T-helper 1 cell (primary cell): ENCODE results near the gene CHRNE.
"Not testable (repeated sequence)": the region's sequence is repeated elsewhere in the genome, so short reads cannot be mapped to it uniquely, and the experiment has no call there.

Experiments
- DNase-seq, 5 donors: peaks; one replicate each; pipeline ENCODE4 v3.0.0-alpha.2; 2012 to 2020

Gene CHRNE

DNA sequence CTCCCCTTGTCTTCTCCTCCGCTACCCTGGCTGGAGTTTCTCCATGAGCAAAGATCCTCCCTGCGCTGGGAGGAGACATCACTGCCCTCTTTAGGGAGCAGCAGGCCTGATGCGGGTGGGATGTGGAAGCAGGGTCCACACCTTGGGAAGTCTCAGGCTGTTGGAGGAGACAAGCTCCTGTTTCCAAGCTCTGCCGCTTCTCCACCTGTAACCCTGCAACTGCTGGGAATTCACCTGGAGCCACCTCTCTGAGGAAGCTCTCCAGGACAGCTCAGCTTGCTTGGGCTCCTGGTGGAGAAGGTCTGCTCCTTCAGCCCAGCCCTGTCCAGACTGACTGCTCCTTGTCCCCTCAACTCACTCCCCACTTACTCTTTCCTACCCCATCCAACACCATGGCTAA, 18.4 kb downstream of the CHRNE start:
- DNase-seq: no peak

DNA sequence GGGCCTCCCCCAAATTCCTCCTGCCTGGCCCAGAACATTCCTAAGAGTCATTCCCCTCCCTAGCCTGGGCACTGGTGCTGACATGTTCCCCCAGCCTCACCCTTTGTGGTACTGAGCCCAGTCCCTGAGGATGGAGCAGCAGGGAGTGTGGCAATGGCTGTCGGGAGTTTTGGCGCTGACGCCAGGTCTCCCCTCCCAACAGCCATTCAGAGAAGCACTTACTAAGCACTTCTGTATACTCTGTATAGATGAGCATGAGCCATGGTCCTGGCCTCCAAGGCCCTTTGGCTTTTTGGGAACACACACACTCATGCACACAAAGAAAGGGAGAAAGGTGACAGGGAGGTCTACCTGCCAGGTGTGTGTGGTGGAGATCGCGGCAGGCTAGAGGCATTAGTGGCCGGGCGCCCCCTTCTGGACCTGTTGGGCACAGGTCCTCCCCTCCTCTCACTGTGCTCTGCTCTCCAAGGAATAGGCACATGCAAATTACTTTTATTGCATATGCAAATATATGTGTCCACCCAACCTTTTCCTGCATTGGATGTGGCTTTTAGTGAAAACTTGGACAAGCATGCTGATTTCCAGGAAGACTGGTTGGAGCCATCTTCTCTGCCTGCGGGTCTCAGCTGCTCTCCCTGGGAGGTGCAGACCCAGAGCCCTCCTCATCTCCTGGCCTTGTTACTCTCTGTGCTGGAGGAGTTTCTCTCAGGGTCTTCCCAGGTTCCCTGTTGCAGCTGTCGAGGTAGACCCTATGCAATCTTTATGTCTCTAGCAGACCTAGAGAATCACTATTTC, 20.9 kb downstream of the CHRNE start:
- peak in 4 of 5 donors; percentile 48 to 59 (median 56) for DNase-seq

DNA sequence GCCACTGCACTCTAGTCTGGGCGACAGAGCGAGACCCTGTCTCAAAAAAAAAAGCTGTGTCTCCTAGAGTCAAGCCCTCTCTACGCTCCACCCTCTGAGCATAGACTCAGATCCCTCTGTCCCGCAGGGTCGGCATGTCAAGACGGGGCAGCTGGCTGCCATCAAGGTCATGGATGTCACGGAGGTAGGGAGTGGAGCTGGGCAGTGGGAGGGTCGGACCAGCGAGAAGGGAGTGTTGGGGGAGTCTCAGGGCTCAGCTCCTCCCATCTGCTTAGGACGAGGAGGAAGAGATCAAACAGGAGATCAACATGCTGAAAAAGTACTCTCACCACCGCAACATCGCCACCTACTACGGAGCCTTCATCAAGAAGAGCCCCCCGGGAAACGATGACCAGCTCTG, 22.0 kb downstream of the CHRNE start:
- DNase-seq: no peak

DNA sequence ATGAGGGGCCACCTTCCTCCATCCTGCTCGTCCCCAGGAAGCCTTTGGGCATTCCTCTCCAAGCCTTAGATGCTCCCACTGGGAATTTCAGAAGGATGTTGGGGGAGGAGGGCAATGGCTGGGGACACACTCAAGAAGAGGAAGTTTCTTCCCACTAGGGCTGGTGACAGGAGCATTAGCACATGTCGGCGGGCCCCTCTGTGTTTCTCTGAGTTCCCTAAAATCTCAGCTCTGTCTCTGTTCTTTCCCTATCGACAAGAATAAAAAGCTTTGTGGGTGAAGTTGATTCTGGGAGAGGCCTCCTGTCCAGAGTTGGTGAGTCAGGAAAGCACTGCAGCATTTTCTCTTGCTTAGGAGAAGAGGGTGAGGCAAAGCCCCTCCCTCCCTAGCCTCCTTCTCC, 23.3 kb downstream of the CHRNE start:
- DNase-seq: no peak

DNA sequence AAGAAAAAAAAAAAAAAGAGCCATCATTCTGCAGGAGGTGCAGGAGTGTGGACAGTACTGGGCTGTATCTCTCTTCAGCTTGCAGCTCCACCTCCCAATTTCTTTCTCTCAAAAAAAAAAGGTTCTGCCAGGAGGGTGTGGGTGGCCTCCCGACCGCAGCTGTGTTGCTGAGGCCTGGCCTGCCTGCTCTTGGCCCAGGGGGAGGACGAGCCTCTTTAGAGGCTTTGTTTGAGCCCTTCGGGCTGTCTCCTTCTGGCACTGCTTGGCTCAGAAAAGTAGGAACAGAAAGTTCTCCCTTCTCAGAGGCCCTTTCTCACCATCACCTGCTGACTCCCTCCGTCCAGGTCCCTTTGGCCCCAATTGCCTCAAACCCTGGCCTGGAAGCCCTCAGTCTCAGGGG, 25.8 kb downstream of the CHRNE start:
- no peak for DNase-seq

DNA sequence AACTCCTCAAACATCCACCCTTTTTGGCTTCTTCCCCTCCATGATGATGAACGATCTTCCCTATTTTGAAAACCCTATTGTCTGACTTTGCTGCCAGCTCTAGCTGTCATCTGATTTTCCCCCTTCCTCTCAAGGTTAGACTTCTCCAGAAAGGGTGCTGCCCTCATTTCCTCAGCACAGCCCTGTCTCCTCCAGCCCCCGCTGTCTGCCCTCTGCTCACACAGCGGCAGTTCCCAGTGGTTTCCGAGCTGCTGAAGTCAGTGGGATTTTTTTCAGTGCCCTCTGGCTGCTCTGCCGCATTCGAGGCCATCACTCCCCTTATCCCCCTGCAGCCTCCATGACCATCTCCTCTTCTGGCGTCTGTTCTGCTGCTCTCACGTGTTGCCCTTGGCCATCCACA, 30.1 kb downstream of the CHRNE start:
- DNase-seq: no peak

DNA sequence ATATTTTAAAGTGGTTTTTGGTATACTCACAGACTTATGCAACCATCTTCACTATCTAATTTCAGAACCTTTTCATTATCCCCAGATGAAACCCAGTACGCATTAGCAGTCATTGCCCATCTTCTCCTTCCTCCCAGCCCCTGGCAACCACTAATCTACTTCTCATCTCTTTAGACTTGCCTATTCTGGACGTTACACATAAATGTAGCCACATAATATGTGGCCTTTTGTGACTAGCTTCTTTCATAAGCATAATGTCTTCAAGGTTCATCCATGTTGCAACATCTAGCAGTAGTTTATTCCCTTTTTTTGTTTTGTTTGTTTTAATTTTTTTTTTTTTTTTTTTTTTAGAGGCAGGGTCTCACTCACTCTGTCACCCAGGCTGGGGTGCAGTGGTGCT, 32.0 kb downstream of the CHRNE start:
- DNase-seq: no peak

DNA sequence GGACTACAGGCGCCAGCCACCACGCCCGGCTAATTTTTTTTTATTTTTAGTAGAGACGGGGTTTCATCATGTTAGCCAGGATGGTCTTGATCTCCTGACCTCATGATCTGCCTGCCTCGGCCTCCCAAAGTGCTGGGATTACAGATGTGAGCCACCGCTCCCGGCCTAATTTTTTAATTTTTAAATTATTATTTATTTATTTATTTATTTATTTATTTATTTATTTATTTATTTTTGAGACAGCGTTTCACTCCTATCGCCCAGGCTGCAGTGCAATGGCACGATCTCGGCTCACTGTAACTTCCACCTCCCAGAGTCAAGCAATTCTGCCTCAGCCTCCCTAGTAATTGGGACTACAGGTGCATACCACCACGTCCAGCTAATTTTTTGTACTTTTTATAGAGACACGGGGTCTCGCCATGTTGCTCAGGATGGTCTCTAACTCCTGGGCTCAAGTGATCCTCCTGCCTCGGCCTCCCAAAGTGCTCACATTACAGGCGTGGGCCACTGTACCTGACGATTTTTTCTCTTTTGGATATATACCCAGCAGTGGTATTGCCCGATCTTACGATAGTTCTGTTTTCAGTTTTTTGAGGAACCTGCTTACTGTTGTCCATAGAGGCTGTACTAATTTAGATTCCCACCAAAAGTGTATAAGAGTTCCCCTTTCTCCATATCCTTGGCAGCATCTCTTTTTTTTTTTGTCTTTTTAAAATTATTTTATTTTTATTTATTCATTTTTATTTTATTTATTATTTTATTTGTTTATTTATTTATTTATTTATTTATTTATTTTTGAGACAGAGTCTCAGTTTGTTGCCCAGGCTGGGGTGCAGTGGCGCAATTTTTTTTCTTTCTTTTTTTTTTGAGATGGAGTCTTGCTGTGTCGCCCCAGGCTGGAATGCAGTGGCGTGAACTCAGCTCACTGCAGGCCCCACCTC, 33.6 kb downstream of the CHRNE start:
- not testable (repeated sequence) for DNase-seq

DNA sequence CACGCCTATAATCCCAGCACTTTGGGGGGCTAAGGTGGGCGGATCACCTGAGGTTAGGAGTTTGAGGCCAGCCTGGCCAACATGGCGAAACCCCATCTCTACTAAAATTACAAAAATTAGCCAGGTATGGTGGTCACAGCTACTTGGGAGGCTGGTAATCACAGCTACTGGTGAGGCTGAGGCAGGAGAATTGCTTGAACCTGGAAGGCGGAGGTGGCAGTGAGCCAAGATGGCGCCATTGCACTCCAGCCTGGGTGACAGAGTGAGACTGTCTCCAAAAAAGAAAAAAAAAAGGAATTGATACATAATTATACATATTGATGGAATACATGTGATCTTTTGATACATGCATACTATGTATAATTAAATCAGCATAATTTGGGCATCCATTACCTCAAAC, 35.4 kb downstream of the CHRNE start:
- not testable (repeated sequence) for DNase-seq

DNA sequence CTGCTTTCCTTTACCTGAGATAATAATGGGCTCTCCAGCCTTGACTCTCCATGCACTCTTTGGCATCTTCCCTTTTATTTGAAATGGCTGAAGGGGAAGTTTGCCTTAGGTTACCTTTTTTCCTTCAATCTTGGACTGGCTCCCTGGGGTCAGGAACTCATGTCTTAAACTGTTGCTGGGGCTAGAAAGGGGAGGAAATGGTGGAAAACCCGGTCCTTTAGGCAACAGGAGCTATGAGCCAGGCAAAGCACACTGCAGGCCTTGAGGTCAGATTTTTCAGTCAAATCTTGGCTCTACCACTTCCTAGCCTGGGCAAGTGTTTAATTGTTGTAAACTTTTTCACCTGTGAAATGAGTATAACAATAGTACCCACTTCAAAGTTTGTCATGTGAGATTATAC, 39.6 kb downstream of the CHRNE start:
- no peak for DNase-seq

DNA sequence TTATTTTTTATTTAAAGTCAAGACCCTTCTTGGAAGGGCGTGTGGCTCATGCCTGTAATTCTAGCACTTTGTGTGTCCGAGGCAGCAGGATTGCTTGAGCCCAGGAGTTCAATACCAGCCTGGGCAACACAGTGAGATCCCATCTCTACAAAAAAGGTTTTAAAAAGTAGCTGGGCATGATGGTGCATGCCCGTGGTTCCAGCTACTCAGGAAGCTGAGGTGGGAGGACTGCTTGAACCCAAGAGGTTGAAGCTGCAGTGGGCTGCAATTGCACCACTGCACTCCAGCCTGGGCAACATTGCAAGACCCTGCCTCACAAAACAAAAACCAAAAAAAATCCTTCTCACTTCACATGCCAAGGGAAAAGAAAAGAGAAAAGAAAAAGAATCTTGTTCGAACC, 40.2 kb downstream of the CHRNE start:
- DNase-seq: no peak

DNA sequence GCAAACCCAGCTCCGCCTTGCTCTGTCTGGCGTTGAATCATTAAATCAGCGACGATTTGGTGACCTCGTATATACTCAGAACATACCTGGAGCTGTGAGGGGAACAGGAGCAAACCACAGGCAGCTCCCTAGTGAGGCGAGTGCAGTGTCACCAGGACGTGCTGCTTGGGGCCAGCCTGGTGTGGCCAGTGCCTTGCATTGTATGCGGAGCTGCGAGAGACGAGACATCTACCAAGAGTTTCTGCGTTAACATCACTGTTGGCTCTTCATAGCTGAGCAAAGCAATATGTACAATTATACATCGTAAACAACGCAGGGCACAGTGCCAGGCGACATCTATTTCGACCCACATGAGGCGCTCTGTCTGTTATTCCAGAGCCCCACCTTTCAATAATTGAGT, 41.8 kb downstream of the CHRNE start:
- DNase-seq: no peak

DNA sequence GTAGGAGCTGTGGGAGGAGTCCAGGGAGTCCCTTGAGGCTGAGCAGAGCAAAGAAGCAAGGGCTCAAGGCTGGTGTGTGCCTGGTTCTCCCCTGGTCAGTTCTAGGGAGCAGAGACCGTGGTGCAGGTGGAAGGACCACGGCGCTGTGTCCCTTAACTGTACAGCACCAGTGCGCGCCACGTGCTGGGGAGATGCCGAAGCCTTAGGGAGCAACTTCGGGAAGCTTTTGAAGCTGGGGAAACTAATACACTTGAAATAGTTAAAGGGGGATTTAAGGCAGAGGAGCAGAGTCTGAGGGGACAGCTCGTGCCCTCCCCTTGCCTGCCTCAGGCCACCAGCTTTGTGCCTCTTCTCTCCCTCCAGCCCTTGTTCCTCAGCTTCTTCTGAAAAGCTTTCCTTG, 42.2 kb downstream of the CHRNE start:
- DNase-seq: no peak

DNA sequence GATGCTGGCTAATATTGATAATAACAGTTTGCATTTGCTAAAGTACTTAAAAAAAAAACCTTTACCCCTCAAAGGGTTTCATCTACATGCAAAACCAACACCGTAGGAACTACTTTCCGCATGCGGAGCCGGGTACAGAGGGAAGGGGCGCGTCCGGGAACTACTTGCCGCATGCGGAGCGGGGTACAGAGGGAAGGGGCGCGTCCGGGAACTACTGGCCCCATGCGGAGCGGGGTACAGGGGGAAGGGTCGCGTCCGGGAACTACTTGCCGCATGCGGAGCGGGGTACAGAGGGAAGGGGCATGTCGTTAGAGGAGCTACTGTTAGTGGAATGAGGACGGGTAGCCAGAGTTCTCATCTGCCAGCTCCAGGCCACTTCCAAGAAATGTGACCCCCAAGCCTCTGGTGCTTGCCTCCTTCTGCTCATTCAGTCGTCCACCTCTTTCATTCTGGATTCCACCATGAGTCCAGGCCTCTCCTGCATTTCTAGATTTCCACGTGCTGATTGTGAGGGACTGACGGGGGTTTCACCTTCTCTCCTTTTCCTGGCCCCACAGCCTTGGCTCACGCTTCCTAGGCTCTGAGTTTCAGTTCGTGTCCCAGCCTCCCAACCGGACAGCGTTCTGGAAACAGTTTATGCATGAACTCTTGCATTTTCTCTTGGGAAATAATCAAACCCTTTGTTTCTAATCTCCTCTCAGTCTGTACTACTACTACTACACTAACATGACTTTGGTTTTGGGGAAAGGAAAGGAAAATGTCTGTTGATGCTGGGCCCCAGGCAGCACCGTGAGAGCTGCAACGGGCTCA, 42.9 kb downstream of the CHRNE start:
- no peak for DNase-seq

DNA sequence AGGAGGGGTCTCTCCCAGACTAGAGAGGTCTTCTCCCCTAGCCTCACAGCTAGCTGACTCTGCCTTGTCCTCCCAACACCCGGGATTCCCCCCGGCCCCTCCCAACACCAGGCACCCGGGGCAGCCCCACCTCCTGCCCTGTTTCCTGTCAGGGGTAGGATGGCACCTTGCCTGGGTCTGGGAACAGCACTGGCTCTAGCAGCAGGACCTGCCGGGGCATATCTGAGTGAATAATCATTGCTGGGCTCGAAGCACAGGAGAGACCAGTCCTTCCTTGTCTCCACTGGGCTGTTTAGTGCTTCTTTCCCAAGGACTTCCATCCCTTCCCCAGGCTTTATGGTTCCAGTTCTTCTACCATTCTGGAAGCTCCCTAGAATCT, 44.0 kb downstream of the CHRNE start:
- DNase-seq: no peak

DNA sequence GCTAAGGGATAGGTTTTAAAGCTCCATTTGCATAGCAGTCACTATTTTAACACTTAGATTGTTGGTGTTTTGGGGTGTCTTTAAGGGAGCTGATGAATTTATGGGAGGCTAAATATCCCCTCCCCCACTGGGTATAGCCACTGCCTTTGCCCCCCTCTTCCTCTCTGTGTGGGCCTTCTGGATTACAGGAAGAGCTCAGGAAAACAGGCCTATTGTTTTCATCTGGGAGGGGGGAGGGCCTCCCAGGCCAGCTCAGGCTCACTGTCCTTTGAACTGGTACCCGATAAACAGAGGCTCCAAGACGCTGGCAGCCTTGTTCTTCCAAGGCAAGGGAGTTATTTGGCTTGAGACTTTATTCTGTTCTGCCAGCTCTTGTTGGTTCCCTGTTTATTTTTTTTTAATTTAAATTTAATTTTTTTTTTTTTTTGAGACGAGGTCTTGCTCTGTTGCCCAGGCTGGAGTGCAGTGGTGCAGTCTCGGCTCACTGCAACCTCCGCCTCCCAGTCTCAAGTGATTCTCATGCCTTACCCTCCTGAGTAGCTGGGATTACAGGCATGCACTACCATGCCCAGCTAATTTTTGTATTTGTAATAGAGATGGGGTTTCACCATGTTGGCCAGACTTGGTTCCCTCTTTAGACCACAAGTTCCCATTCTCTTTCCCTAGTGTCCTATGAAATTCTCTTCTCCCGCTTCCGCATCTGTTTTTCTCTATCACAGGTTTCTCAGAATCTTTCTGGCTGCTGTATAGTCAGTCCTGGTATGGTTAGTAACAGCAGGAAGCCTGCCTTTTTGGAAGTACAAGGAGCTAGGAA, 44.6 kb downstream of the CHRNE start:
- no peak for DNase-seq

DNA sequence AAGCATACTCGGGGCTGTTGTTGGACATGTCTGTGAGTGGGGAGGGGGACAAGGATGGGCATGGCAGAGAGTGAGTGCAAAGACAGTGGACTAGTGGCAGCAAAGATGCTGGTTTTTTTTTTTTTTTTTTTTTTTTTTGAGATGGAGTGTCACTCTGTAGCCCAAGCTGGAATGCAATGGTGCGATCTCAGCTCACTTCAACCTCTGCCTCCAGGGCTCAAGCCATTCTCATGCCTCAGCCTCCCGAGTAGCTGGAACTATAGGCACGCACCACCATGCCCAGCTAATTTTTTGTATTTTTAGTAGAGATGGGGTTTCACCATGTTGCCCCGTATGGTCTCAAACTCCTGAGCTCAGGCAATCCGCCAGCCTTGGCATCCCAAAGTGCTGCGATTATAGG, 45.6 kb downstream of the CHRNE start:
- not testable (repeated sequence) for DNase-seq

DNA sequence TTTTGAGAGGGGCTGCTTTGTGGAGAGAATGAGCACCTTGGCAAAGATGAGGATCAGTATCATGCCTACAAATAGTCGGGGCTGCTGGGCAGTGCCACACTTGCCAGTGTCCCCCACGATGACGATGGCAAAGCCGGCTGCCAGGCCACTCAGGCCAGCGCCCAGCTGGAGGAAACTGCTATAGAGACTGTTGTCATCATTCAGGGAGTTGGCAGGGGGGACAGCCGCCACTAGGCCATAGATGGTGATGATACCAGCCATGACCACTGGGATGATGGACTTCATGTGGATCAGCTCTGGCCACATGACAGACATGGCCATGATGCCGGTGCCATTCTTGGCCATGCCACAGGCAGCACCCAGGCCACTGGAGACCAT, 46.0 kb downstream of the CHRNE start:
- DNase-seq: no peak

DNA sequence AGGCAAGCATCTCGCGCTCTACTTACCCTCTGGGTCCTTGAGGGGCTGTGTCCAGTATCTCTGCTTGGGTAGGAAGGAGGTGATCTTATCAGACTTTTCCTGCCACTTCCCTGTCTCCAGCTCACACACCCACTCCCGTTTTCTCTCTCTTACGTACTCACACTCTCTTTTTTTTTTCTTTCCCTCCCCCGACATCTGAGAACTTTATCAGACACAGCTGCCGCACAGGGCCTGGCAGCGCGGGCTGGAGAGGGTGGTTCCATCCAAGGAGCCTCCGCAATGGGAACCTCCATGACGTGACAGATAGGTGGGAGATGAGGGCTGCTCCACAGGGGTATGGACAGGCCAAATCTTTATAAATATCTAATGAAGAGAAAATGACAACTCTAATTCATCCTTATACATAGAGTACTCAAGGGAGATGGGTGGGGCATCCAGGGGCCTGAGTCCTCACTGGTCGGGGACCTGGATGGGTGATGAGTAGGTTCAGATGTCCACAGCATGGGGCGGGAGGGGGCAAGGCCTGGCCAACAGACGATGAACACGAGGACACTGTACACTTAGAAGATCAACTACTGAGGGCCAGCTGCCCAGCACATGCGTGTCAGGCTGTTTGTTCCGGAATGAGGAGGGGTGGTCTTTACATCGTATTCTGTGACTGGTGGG, 46.5 kb downstream of the CHRNE start:
- no peak for DNase-seq

DNA sequence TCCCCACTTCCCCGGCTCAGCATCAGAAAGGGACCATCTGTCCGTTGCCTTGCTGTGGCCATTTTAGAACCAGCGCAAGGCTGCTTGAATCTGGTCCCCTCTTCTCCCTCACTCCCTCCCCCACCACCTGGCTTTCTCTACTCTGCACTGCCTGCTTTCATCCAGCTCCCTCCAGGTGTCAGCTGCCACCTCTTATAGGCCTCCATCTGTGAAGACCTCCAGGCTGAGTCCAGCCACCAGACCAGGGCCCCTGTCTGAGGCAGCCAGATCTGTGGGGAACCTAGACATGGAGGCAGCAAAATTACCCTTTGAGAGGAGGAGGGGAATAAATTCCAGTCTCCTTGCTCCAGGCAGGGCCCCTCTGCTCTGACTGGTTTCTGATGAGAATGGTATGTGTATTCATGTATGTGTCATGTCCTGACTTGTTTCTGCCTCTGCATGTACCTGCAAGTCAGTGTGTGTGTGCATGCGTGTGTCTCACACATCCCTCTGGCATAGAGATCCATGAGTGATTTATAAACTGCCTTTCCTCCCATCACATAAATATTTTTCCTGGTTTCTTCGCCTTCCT, 48.7 kb downstream of the CHRNE start:
- DNase-seq: no peak

DNA sequence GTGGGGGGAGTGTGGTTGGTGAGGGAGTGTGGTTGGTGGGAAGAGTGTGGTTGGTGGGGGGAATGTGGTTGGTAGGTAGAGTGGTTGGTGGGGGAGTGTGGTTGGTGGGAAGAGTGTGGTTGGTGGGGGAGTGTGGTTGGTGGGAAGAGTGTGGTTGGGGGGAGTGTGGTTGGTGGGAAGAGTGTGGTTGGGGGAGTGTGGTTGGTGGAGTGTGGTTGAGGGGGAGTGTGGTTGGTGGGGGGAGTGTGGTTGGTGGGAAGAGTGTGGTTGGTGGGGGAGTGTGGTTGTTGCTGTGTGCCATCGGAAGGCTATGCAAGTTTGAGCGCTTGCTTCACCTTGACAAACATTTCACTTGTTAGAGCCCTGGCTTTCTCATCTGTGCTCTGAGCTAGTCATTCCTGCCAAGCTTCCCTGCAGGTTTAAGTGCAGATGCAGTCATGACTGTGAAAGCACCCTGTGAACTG, 49.7 kb downstream of the CHRNE start:
- DNase-seq: peak in 2 of 5 donors; percentile 2 to 15
